BLaER1 (cell line): ENCODE results near the gene CNTN4.

Experiments
- H3K27ac ChIP-seq: shearing (Covaris generic); formaldehyde crosslinking; 2 replicates; pipeline ENCODE4 v1.8.1; 2022
- H3K27me3 ChIP-seq: shearing (Covaris generic); formaldehyde crosslinking; 2 replicates; pipeline ENCODE4 v1.8.1; 2022
- H3K36me3 ChIP-seq: shearing (Covaris generic); formaldehyde crosslinking; 2 replicates; pipeline ENCODE4 v1.8.1; 2022
- H3K4me1 ChIP-seq: shearing (Covaris generic); formaldehyde crosslinking; 2 replicates; pipeline ENCODE4 v1.8.1; 2022
- H3K4me2 ChIP-seq: shearing (Covaris generic); formaldehyde crosslinking; 2 replicates; pipeline ENCODE4 v1.8.1; 2022
- H3K4me3 ChIP-seq: shearing (Covaris generic); formaldehyde crosslinking; 2 replicates; pipeline ENCODE4 v1.8.1; 2022
- H3K9ac ChIP-seq: shearing (Covaris generic); formaldehyde crosslinking; 2 replicates; pipeline ENCODE4 v1.8.1; 2022
- H3K9me3 ChIP-seq: shearing (Covaris generic); formaldehyde crosslinking; 2 replicates; pipeline ENCODE4 v1.8.1; 2022
- H4K20me1 ChIP-seq: shearing (Covaris generic); formaldehyde crosslinking; 2 replicates; pipeline ENCODE4 v1.8.1; 2022
- Cebpa-rat ChIP-seq: shearing (Covaris generic); IDR thresholded peaks from 2 replicates; pipeline ENCODE4 v1.8.1; 2022

Gene CNTN4

DNA sequence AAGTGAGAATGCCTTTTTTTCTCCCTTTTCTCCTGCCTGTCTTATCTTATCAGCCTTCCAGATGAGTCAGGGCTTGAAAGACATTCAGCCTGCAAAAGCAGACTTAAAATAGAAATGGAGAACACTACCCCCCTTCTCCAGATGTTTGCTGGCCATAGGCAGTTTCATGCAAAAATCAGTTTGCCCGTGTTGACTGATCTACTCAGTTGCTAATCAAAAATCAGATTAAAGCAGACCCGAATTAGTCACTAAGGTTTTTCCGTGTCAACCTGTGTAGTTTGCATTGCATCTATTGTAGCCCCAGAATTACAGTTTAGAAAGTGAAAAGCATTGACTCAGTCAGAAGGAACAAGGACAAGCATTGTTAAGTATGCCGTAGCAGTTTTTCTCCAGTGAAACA lies 955.3 kb downstream of the CNTN4 start:
- Histone ChIP-seq H3K27ac (no peak overlapping the region), H3K4me3 (no peak overlapping the region), H3K27me3 (no peaks in the 10 kb centered on the region), H3K4me1 (no peaks in the 10 kb centered on the region), H4K20me1 (no peaks in the 10 kb centered on the region), H3K36me3 (no peaks in the 10 kb centered on the region), H3K9me3 (no peaks in the 10 kb centered on the region), H3K4me2 (no peak overlapping the region), H3K9ac (no peak overlapping the region)
- no peak for TF ChIP-seq Cebpa-rat

DNA sequence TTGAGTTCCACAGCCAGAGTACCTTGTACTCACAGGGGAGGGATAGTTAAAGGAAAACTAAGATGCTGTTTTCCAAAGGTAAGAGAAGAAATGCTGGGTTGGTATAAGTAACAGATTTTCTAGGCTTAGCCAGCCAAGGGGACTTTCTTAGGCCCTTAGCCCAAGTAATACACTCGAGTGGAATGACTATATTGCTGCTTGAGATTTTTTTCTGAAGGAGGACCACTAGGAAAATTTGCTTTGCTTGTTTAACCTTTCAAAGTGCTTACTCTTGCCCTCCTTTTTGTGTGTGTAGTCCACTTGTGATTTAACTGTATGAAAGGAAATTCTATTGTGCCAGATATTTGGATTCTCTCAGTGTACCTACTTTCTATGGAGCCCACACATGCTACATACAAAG lies 961.0 kb downstream of the CNTN4 start:
- no peaks in the 10 kb centered on the region for H3K27me3 ChIP-seq
- TF ChIP-seq Cebpa-rat, result no peak
- no peaks in the 10 kb centered on the region for H3K36me3 ChIP-seq
- H3K9ac ChIP-seq, result no peak overlapping the region
- H3K9me3 ChIP-seq, result no peaks in the 10 kb centered on the region
- H3K4me3 ChIP-seq, result no peak overlapping the region
- no peaks in the 10 kb centered on the region for H3K4me1 ChIP-seq
- no peaks in the 10 kb centered on the region for H4K20me1 ChIP-seq
- no peak overlapping the region for H3K4me2 ChIP-seq
- H3K27ac ChIP-seq, result no peak overlapping the region

GRCh38 chr3:3064297-3064696 lies 965.6 kb downstream of the CNTN4 start:
- TF ChIP-seq Cebpa-rat, result no peak
- H3K4me1 ChIP-seq, result no peaks in the 10 kb centered on the region
- no peak overlapping the region for H3K4me2 ChIP-seq
- H3K36me3 ChIP-seq, result no peaks in the 10 kb centered on the region
- H3K9ac ChIP-seq, result no peak overlapping the region
- no peak overlapping the region for H3K4me3 ChIP-seq
- H3K27me3 ChIP-seq, result no peaks in the 10 kb centered on the region
- H3K9me3 ChIP-seq, result no peaks in the 10 kb centered on the region
- no peak overlapping the region for H3K27ac ChIP-seq
- H4K20me1 ChIP-seq, result no peaks in the 10 kb centered on the region

GRCh38 chr3:3065876-3066275 lies 967.2 kb downstream of the CNTN4 start:
- no peak overlapping the region for H3K4me3 ChIP-seq
- no peaks in the 10 kb centered on the region for H3K36me3 ChIP-seq
- no peak for TF ChIP-seq Cebpa-rat
- H3K4me1 ChIP-seq, result no peaks in the 10 kb centered on the region
- no peak overlapping the region for H3K4me2 ChIP-seq
- no peaks in the 10 kb centered on the region for H3K9me3 ChIP-seq
- no peak overlapping the region for H3K27ac ChIP-seq
- H4K20me1 ChIP-seq, result no peaks in the 10 kb centered on the region
- H3K9ac ChIP-seq, result no peak overlapping the region
- H3K27me3 ChIP-seq, result no peaks in the 10 kb centered on the region

- TF ChIP-seq Cebpa-rat, result no peak
- Histone ChIP-seq H4K20me1 (no peaks in the 10 kb centered on the region), H3K4me2 (no peak overlapping the region), H3K9ac (no peak overlapping the region), H3K36me3 (no peaks in the 10 kb centered on the region), H3K9me3 (no peaks in the 10 kb centered on the region), H3K27me3 (no peaks in the 10 kb centered on the region), H3K27ac (no peak overlapping the region), H3K4me3 (no peak overlapping the region), H3K4me1 (no peaks in the 10 kb centered on the region)
Measured at GRCh38 chr3:3066378-3066777, 967.7 kb downstream of the CNTN4 start.

DNA sequence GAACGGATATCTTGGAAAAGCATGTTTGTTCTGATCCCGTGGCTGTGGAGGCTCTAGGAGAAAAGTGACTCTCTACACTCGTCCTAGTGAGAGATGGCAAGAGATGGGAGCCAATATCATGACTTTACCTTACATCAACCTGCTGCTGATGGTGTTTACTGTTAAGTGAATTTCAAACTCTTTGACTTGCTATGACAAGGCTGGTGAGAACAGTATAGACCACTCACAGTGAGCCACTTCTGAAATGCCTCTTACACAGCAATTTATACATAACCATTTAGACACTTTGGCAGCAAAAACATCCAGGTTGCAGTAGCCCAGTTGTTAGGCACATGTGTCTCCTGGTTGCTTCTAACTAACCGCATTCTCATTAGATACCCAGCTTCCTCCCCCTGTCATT lies 968.2 kb downstream of the CNTN4 start:
- Histone ChIP-seq H4K20me1 (no peaks in the 10 kb centered on the region), H3K4me2 (no peak overlapping the region), H3K4me1 (no peaks in the 10 kb centered on the region), H3K27ac (no peak overlapping the region), H3K4me3 (no peak overlapping the region), H3K27me3 (no peaks in the 10 kb centered on the region), H3K9me3 (no peaks in the 10 kb centered on the region), H3K9ac (no peak overlapping the region), H3K36me3 (no peaks in the 10 kb centered on the region)
- TF ChIP-seq Cebpa-rat, result no peak

DNA sequence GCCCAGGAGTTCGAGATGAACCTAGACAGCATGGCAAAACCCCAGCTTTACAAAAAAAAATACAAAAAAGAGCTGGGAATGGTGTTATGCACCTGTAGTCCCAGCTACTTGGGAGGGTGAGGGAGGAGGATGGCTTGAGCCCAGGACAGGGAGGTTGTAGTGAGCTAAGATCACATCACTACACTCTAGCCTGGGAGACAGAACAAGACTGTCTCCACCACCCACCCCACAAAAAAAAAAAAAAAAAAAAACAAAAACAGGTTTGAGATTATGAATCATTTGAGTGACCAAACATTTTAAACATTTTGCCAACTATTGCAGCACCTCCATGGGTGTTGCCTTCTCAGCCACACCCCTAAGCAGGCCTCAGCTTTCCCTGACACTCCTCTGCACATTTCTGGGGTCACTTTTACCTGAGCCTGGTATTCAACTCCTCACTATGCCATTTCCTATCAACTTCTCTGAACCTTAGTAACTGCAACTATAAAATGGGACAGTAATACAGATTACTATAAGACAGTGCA lies 969.8 kb downstream of the CNTN4 start:
- H3K27me3 ChIP-seq, result no peaks in the 10 kb centered on the region
- no peaks in the 10 kb centered on the region for H4K20me1 ChIP-seq
- no peak overlapping the region for H3K9ac ChIP-seq
- no peaks in the 10 kb centered on the region for H3K4me1 ChIP-seq
- no peak overlapping the region for H3K27ac ChIP-seq
- no peak overlapping the region for H3K4me3 ChIP-seq
- no peak for TF ChIP-seq Cebpa-rat
- H3K36me3 ChIP-seq, result no peaks in the 10 kb centered on the region
- H3K9me3 ChIP-seq, result no peaks in the 10 kb centered on the region
- no peak overlapping the region for H3K4me2 ChIP-seq

DNA sequence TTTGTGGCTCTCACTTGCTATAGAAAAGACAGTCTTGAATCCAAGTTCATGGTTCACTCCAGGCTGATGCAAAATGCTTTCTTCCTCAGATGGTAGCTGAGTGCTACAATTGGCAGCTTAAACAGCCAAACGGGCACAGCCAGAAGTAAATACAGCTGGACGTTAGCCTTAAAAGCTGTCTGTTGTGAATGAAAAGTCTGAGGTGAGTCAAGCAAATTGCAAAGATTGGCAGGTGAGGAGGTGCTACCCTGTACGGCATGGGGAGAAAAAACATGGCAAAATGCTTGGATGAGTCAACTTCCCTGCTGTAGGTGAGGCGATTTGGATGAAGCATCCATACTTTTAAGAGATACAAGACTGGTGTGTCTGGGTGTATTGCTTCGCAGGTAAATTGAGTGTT lies 971.1 kb downstream of the CNTN4 start:
- Histone ChIP-seq H3K4me1 (no peaks in the 10 kb centered on the region), H3K9me3 (no peaks in the 10 kb centered on the region), H3K36me3 (no peaks in the 10 kb centered on the region), H4K20me1 (no peaks in the 10 kb centered on the region), H3K9ac (no peak overlapping the region), H3K4me3 (no peak overlapping the region), H3K4me2 (no peak overlapping the region), H3K27ac (no peak overlapping the region), H3K27me3 (no peaks in the 10 kb centered on the region)
- no peak for TF ChIP-seq Cebpa-rat

DNA sequence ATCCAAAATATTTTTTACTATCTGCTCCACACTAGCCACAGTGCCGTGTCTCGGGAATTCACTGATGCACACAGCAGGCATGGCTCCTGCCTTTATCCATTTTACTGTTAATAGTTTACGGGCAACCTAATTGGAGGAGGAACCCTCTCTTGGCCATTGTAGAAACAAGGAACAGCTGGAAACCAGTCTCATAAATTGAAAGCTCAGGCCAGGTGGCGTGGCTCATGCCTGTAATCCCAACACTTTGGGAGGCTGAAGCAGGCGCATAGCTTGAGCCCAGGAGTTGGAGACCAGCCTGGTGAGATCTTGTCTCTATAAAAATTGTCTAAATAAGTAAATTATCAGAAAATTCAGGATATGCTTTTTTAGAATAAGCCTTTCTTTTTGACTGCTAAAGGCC lies 972.5 kb downstream of the CNTN4 start:
- TF ChIP-seq Cebpa-rat, result no peak
- Histone ChIP-seq H3K27ac (no peak overlapping the region), H4K20me1 (no peaks in the 10 kb centered on the region)

GRCh38 chr3:3074551-3075257 lies 976.0 kb downstream of the CNTN4 start:
- Histone ChIP-seq H3K4me1 (no peaks in the 10 kb centered on the region), H3K4me3 (no peak overlapping the region), H3K4me2 (no peak overlapping the region), H3K36me3 (no peaks in the 10 kb centered on the region), H3K9ac (no peak overlapping the region), H3K9me3 (no peaks in the 10 kb centered on the region), H3K27ac (no peak overlapping the region), H4K20me1 (no peaks in the 10 kb centered on the region), H3K27me3 (no peaks in the 10 kb centered on the region)
- no peak for TF ChIP-seq Cebpa-rat

More for the DNA sequence above, 972.5 kb downstream of the CNTN4 start:
- Histone ChIP-seq H3K4me2 (no peak overlapping the region), H3K4me3 (no peak overlapping the region), H3K4me1 (no peaks in the 10 kb centered on the region), H3K27me3 (no peaks in the 10 kb centered on the region), H3K9ac (no peak overlapping the region), H3K36me3 (no peaks in the 10 kb centered on the region), H3K9me3 (no peaks in the 10 kb centered on the region)

- H3K27me3 ChIP-seq, result no peaks in the 10 kb centered on the region
- no peak overlapping the region for H3K27ac ChIP-seq
- no peak overlapping the region for H3K4me2 ChIP-seq
- H3K9me3 ChIP-seq, result no peaks in the 10 kb centered on the region
- no peak for TF ChIP-seq Cebpa-rat
- no peaks in the 10 kb centered on the region for H3K4me1 ChIP-seq
- H4K20me1 ChIP-seq, result no peaks in the 10 kb centered on the region
- no peaks in the 10 kb centered on the region for H3K36me3 ChIP-seq
- H3K4me3 ChIP-seq, result no peak overlapping the region
- no peak overlapping the region for H3K9ac ChIP-seq
Measured at GRCh38 chr3:3080309-3080708, 981.6 kb downstream of the CNTN4 start.
